Testis (tissue), 3 donors: Measurements from ENCODE around the gene PSMD13. TPM values are rescaled to one million over a fixed set of nuclear protein-coding genes. Genes with fewer than 3 reads are reported as not detected.

Experiments
- DNase-seq: peaks from one replicate; pipeline ENCODE4 v3.0.0-alpha.2; 2019
- H3K27ac ChIP-seq, 2 donors: fragments of 200-600 bp; sonication (generic); one replicate each; pipeline ENCODE4 v1.5.1; 2019
- H3K27me3 ChIP-seq: fragments of 200-600 bp; sonication (generic); one replicate; pipeline ENCODE4 v1.5.1; 2019
- H3K36me3 ChIP-seq: fragments of 200-600 bp; sonication (generic); one replicate; pipeline ENCODE4 v1.5.1; 2017; ENCODE audit warnings: low read depth; ENCODE audit errors: missing control alignments
- H3K4me1 ChIP-seq: fragments of 200-600 bp; sonication (generic); one replicate; pipeline ENCODE4 v1.5.1; 2019
- H3K4me3 ChIP-seq, 2 donors: fragments of 200-600 bp; sonication (generic); one replicate each; pipeline ENCODE4 v1.5.1; 2017 to 2019
- H3K9me3 ChIP-seq: fragments of 200-600 bp; sonication (generic); one replicate; pipeline ENCODE4 v1.5.1; 2017
- POLR2A ChIP-seq: fragments of 450-650 bp; IDR thresholded peaks from one replicate; pipeline ENCODE4 v1.6.1; 2017; ENCODE audit warnings: antibody characterized with exemption, mild to moderate bottlenecking, moderate library complexity
- WGBS, 2 donors: methylation state at CpG; one replicate each; pipeline ENCODE4 v1.1.5; 2018; 5-methylcytosine and 5-hydroxymethylcytosine counted together
- intact Hi-C: fragments of 100-400 bp; cut with DNase I; formaldehyde crosslinking; loops from one replicate; pipeline ENCODE4 v1.15.1; 2023; ENCODE audit warnings: low total_unique reads
- polyA plus RNA-seq: library from polyadenylated mRNA; stranded (reverse); fragments of 350-450 nt; fragmentation: Illumina TruSeq; extraction: RNeasy Lipid Tissue Mini Kit (QIAGEN cat#74804); gene quantifications from one replicate; pipeline ENCODE4 v1.2.3, GENCODE V29; 2014; ENCODE audit warnings: low read depth, low replicate concordance; ENCODE audit not compliant: insufficient read depth
- total RNA-seq, 2 donors: library from RNA; depleted of rRNA; stranded (reverse); fragments of >200 nt; gene quantifications; one replicate each; pipeline ENCODE4 v1.2.3, GENCODE V29; 2016
- TF ChIP-seq, protein P1 (sequence below), 3 experiments: fragments of 450-650 bp in 2 of 3; fragments of 200-600 bp in 1 of 3; sonication (generic) in 1 of 3; IDR thresholded peaks; one replicate each; pipeline ENCODE4 v1.5.1; 2016 to 2019; ENCODE audit warnings: antibody characterized with exemption in 3 of 3, mild to moderate bottlenecking in 2 of 3, moderate library complexity in 1 of 3

The PSMD13 gene
- total and polyA plus RNA-seq, 3 donors from 2014 or later, result 128 to 180 (median 133) TPM

DNA sequence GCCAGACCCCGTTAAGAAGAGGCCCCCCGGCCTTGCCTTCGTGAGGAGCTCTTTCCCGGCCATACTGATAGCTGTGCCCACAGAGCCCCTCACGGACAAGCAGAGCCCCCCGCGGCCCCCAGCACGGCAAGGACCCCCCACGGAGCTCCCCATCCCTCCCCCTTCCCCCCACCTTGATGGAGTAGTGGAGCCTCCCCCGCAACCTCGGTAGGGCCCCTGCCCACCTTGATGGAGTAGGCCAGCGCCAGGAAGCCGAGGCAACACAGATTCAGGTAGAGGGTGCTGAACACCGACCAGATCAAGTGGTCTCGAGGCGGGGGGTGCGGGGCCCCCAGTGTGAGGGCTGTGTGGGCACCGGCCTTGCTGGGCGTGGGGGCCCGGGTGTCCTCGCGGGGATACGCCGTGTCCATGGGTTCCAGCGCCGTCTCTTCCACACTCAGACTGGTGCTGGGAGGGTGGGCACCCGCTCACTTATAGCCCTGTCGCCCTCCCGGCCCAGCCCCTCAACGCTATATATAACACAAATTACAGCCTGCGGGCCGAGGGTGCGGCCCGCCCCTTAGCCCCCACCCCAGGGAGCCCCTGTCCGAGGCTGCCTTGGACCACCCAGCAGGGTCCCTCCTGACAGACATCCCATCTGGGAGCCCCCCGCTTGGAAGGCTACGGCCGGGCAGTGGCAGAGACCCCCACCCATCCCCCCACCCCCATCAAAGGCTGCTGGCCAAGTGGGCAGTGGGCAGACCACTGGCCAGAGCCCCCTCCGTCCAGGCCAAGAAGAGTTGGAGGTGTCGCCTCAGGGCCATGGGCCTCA, 62.5 kb downstream of the PSMD13 start, which contains the start of gene IFITM5:
Gene IFITM5 (minus strand): TSS at position 446 of the 811 bp plus-strand sequence. CDS start 36 bp downstream, at position 410.
- Histone ChIP-seq H3K4me3 (no peak within 1 kb of the TSS), H3K9me3 (no peaks in the 10 kb centered on the region), H3K4me1 (peaks cover 18% of the 10 kb centered on the region), H3K36me3 (no peaks in the 10 kb centered on the region), H3K27me3 (no peaks in the 10 kb centered on the region), H3K27ac (no peak within 1 kb of the TSS)
- WGBS, 2 donors, result 73 to 82% methylated on average over 3 to 36 of the region's 40 CpGs
- TF ChIP-seq, protein P1, sequence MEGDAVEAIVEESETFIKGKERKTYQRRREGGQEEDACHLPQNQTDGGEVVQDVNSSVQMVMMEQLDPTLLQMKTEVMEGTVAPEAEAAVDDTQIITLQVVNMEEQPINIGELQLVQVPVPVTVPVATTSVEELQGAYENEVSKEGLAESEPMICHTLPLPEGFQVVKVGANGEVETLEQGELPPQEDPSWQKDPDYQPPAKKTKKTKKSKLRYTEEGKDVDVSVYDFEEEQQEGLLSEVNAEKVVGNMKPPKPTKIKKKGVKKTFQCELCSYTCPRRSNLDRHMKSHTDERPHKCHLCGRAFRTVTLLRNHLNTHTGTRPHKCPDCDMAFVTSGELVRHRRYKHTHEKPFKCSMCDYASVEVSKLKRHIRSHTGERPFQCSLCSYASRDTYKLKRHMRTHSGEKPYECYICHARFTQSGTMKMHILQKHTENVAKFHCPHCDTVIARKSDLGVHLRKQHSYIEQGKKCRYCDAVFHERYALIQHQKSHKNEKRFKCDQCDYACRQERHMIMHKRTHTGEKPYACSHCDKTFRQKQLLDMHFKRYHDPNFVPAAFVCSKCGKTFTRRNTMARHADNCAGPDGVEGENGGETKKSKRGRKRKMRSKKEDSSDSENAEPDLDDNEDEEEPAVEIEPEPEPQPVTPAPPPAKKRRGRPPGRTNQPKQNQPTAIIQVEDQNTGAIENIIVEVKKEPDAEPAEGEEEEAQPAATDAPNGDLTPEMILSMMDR (IDR thresholded peaks at IDR 0.05), result no peak
- TF ChIP-seq POLR2A, result no peak
- DNase-seq, result no peak
- intact Hi-C loops, result loop anchor here (10.0 kb wide), 1 partner anchor 56 kb away; no protein-coding TSS in a partner anchor

DNA sequence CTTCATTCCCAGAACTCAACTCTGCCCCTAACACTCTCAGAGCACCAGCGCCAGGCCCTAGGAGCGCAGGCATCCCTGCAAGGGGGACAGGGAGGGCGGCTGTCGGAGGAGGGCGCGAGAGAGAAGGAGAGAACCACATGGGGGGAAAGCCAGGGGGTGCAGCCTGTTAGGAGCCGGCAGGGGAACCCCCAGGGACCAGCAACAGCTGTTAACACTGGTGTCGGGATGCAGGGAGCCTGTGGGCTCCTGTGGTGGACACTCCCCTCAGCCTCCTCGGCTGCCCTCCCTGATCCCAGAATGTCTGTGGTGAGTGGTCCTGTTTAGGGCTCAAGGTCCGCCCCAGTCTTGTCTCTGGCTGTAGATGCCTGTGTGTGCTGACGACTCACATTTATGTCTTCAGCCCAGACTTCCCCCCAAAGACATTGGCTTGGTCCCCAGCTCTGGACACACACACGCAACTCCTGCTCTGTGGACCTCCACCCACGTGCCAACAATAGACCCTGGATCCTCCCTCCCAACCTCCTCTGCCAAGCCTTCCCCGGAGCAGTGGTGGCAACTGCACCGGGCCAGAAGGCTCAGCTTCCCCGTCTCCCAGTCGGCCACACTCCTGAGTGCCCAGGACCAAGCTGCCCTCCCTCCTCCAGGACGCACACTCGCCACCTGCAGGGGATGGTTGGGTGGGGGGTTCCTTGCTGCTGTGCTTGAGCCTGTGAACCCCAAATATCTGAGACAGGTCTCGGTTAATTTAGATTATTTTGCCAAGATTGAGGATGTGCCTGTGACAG, 63.4 kb downstream of the PSMD13 start:
- DNase-seq, result no peak
- Histone ChIP-seq H3K27me3 (no peaks in the 10 kb centered on the region), H3K9me3 (no peaks in the 10 kb centered on the region), H3K4me1 (peaks cover 14% of the 10 kb centered on the region), H3K36me3 (no peaks in the 10 kb centered on the region), H3K4me3 (no peak overlapping the region), H3K27ac (no peak overlapping the region)
- intact Hi-C loops, result loop anchor here (10.0 kb wide), 1 partner anchor 55 kb away; no protein-coding TSS in a partner anchor
- TF ChIP-seq, protein P1 (IDR thresholded peaks at IDR 0.05), result no peak
- no peak for TF ChIP-seq POLR2A
- 36 to 66% methylated on average over 13 to 20 of the region's 20 CpGs for whole genome bisulfite sequencing, 2 donors

Other genes with a start within 250 kb of the PSMD13 start
- gene SCGB1C1, start 43.9 kb upstream of the PSMD13 start, total RNA-seq, result not detected
- gene SCGB1C1, start 43.9 kb upstream of the PSMD13 start, polyA plus RNA-seq, result not detected
- 10 to 100 TPM; 43.7 to 47.5 TPM for gene BET1L, start 29.6 kb upstream of the PSMD13 start, total RNA-seq
- gene BET1L, start 29.6 kb upstream of the PSMD13 start, polyA plus RNA-seq, result 79.9 TPM
- gene RIC8A, start 29.3 kb upstream of the PSMD13 start, total RNA-seq, result 100 to 1,000 TPM; 104 to 108 TPM
- gene RIC8A, start 29.3 kb upstream of the PSMD13 start, polyA plus RNA-seq, result 132 TPM
- gene SIRT3, start 634 bp upstream of the PSMD13 start, total RNA-seq, result 10 to 100 TPM; 31.7 to 43.6 TPM
- gene SIRT3, start 634 bp upstream of the PSMD13 start, polyA plus RNA-seq, result 57.0 TPM
- 1 to 10 TPM in 1 of 2 donors, under 1 TPM in 1; 0.31 to 2.4 TPM for gene NLRP6, start 41.4 kb downstream of the PSMD13 start, total RNA-seq
- 0.26 TPM for gene NLRP6, start 41.4 kb downstream of the PSMD13 start, polyA plus RNA-seq
- 10 to 100 TPM; 26.5 to 32.5 TPM for gene PGGHG, start 52.1 kb downstream of the PSMD13 start, total RNA-seq
- gene PGGHG, start 52.1 kb downstream of the PSMD13 start, polyA plus RNA-seq, result 8.2 TPM
- gene IFITM5, start 62.5 kb downstream of the PSMD13 start, total RNA-seq, result not detected
- not detected for gene IFITM5, start 62.5 kb downstream of the PSMD13 start, polyA plus RNA-seq
- 100 to 1,000 TPM; 119 to 169 TPM for gene IFITM2, start 70.8 kb downstream of the PSMD13 start, total RNA-seq
- 283 TPM for gene IFITM2, start 70.8 kb downstream of the PSMD13 start, polyA plus RNA-seq
- gene IFITM1, start 77.1 kb downstream of the PSMD13 start, total RNA-seq, result 10 to 100 TPM; 63.1 to 93.3 TPM
- gene IFITM1, start 77.1 kb downstream of the PSMD13 start, polyA plus RNA-seq, result 146 TPM
- gene IFITM3, start 83.9 kb downstream of the PSMD13 start, total RNA-seq, result 100 to 1,000 TPM; 256 to 459 TPM
- 717 TPM for gene IFITM3, start 83.9 kb downstream of the PSMD13 start, polyA plus RNA-seq
- 10 to 100 TPM in 1 of 2 donors, 1 to 10 TPM in 1; 7.2 to 10.1 TPM for gene B4GALNT4, start 132.5 kb downstream of the PSMD13 start, total RNA-seq
- gene B4GALNT4, start 132.5 kb downstream of the PSMD13 start, polyA plus RNA-seq, result 4.3 TPM
- 1 to 10 TPM; 1.6 to 3.1 TPM for gene PKP3, start 157.2 kb downstream of the PSMD13 start, total RNA-seq
- gene PKP3, start 157.2 kb downstream of the PSMD13 start, polyA plus RNA-seq, result 1.2 TPM
- gene SIGIRR, start 178.0 kb downstream of the PSMD13 start, total RNA-seq, result 10 to 100 TPM; 39.3 to 43.8 TPM
- gene SIGIRR, start 178.0 kb downstream of the PSMD13 start, polyA plus RNA-seq, result 35.5 TPM
- gene ANO9, start 205.0 kb downstream of the PSMD13 start, total RNA-seq, result 1 to 10 TPM; 1.9 to 2.9 TPM
- gene ANO9, start 205.0 kb downstream of the PSMD13 start, polyA plus RNA-seq, result 1.6 TPM
- gene PTDSS2, start 213.3 kb downstream of the PSMD13 start, total RNA-seq, result 100 to 1,000 TPM; 107 to 160 TPM
- 116 TPM for gene PTDSS2, start 213.3 kb downstream of the PSMD13 start, polyA plus RNA-seq